ENCODE data around the gene MDFI.
A peak's percentile ranks its signal among the peaks of the same experiment; 100 is the strongest.

The MDFI gene

DNA sequence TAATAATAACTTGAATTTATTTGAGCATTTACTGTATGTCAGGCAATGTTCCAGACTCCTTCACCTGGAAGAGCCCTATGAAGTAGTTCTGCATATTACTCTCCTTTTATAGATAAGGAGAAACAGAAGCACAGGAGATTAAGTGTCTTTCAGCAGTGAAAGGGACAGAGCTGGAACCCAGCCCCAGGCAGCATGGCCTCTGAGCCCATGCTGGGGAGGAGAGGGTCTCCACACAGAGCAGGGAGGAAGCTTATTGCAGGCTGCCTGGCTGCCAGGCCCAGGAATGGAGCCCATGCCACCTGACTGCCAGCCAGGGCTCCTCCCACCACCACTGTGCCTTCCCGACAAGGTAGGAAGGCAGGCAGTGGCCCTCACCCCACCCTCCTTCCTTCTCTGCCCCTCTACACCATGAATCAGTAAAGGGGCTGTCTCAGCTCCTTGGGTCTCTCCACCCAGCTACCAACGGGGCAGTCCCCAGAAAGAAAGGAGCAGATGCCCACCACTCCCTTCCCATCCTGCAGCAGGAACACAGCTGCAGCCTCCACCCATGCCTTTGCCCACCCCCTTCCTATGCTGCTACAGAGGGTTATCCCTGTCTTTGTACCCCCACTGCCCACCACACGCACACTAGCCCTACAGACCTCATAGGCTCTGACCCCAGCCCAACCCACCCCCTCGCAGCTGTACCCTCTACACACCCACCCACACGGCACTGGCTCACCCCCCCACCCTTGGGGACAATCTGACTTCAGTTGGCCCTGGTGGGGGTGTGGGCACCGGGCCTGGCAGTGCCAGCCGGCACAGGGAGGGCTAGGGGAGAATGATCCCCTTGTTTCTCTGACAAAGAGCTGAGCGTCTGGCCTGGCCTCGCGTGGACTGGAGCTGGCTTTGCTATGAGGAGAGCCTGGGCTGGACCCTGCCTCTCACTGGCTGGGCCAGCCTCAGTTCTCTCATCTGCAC lies 55.3 kb downstream of the MDFI start:
- intact Hi-C loops (cut with DNase I) = no loop called here
- peak; percentile 80 to 99 (median 88) for DNase-seq

- intact Hi-C loops (cut with DNase I) = no loop called here
- DNase-seq = peak in 1 of 10 donors; percentile 26
Observed at GRCh38 chr6:41694815-41695526, 56.7 kb downstream of the MDFI start.

GRCh38 chr6:41695825-41696224 lies 57.6 kb downstream of the MDFI start:
- DNase-seq = peak in 2 of 10 donors; percentile 61 to 89

DNA sequence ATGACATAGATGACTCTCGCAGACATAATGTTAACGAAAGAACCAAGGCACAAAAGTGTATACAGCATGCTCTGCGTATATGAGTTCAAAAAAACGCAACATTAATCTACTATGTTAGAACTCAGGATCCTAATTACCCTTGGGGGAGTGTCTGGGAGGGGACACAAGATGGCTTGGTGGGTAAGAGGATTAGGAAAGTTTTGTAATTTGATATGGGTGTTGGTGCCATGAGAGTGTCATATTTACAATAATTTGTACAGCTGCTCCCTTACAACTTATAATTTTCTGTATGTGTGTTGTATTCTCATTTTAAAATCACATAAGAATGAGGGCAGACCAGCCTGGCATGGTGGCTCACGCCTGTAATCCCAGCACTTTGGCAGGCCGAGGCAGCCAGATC lies 58.5 kb downstream of the MDFI start:
- intact Hi-C loops (cut with DNase I) = no loop called here
- no peak for DNase-seq

More at GRCh38 chr6:41695825-41696224, 57.6 kb downstream of the MDFI start:
- intact Hi-C loops (cut with DNase I) = no loop called here

- no peak for DNase-seq
- intact Hi-C loops (cut with DNase I) = no loop called here
Observed at GRCh38 chr6:41697861-41698781, 59.9 kb downstream of the MDFI start.

DNA sequence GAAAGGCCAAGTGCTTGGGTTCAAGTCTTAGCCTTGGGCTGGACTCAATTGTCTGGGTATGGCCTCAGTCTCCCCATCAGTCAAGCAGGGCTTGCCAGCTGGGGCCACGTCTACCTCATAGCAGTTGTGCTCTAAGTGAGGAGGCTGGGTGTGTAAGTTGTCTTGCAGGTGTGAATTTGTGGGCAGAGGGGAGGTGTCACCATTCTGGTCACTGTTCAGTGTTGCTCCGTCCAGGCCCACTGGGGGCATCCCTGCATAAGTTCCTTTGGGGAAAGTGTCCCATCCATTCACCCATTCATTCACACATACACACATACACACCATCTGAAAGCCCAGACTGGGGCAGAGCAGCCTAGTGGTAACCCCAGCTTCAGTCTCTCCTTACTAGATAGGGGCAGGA lies 60.8 kb downstream of the MDFI start:
- DNase-seq = no peak
- intact Hi-C loops (cut with DNase I) = no loop called here

GRCh38 chr6:41700463-41701347 lies 62.4 kb downstream of the MDFI start:
- intact Hi-C loops (cut with DNase I) = no loop called here
- peak in 4 of 10 donors; percentile 35 to 93 (median 48) for DNase-seq

DNA sequence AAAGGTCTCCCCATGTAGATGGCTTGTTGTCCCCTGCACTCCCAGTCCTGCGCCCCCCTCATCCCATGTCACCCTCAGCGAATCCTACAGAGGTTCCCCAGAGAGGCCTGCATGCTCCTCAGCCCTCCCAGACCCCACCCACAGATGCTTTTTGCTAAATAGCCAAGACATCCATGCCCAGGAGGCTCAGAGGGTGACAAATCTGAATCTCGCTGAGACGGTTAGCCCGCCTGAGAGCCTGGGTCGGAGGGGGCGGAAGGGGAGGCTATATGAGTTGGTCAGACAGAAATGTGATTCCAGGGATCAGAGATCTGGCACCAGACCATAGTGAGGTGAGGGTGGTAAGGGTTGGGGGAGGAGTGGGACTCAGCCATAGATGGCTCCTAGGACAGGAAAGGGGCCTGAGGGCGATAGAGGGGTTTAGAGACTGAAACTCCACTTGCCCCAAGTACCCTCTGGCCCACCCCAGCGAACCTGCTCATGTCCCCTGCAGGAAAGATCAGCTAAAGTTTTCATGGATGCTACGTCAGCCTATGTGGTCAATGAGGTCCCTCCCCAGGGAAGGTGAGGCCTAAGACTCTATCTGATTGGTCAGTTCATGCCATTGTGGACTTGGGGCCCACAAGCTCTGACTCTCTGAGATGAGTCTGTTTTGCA lies 63.9 kb downstream of the MDFI start:
- intact Hi-C loops (cut with DNase I) = no loop called here
- DNase-seq = peak in 3 of 10 donors; percentile 47 to 81 (median 65)

GRCh38 chr6:41702771-41703494 lies 64.7 kb downstream of the MDFI start:
- intact Hi-C loops (cut with DNase I) = no loop called here
- peak in 3 of 10 donors; percentile 64 to 84 (median 79) for DNase-seq
